Fibroblast of lung (primary cell): ENCODE data around the gene VAV2.

Experiments used
- EZH2 ChIP-seq: IDR thresholded peaks from 2 replicates; pipeline ENCODE4 v1.5.1; 2012; ENCODE audit warnings: low read length, control low read depth, mild to moderate bottlenecking; ENCODE audit errors: missing control alignments
- TF ChIP-seq, protein P1 (sequence below), 2 donors: IDR thresholded peaks in 1 of 2; conservative IDR thresholded peaks in 1 of 2; 1 replicate in 1 of 2; 2 replicates in 1 of 2; pipeline ENCODE4 v1.5.1; 2011 to 2012; ENCODE audit warnings: low read length in 2 of 2, control low read depth in 1 of 2, inconsistent platforms in 1 of 2, low read depth in 1 of 2, mild to moderate bottlenecking in 1 of 2

DNA sequence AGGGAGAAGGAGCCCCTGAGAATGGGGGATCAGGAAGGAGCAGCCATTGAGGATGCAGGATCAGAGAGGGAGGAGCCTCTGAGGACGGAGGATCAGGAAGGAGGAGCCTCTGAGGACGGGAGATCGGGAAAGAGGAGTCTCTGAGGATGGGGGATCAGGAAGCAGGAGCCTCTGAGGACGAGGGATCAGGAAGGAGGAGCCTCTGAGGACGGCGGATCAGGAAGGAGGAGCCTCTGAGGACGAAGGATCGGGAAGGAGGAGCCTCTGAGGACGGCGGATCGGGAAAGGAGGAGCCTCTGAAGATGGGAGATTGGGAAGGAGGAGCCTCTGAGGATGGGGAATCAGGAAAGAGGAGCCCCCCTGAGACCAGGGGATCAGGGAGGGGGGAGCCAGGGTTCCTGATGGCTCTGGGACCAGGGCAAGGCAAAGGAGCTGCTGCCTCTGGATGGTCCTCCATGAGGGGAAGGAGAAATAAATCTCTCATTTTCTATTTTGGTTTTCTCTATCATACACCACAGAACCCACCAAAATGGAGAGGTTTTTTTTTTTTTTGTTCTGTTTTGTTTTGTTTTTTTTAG is 231.3 kb downstream of the VAV2 start:
- TF ChIP-seq, protein P1, sequence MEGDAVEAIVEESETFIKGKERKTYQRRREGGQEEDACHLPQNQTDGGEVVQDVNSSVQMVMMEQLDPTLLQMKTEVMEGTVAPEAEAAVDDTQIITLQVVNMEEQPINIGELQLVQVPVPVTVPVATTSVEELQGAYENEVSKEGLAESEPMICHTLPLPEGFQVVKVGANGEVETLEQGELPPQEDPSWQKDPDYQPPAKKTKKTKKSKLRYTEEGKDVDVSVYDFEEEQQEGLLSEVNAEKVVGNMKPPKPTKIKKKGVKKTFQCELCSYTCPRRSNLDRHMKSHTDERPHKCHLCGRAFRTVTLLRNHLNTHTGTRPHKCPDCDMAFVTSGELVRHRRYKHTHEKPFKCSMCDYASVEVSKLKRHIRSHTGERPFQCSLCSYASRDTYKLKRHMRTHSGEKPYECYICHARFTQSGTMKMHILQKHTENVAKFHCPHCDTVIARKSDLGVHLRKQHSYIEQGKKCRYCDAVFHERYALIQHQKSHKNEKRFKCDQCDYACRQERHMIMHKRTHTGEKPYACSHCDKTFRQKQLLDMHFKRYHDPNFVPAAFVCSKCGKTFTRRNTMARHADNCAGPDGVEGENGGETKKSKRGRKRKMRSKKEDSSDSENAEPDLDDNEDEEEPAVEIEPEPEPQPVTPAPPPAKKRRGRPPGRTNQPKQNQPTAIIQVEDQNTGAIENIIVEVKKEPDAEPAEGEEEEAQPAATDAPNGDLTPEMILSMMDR (conservative IDR thresholded peaks at IDR 0.05 in 1 of 2, IDR thresholded peaks at IDR 0.05 in 1 of 2; ENCODE audit: low read depth in 1 of 2, low read length in 2 of 2) = no peak
- no peak for TF ChIP-seq EZH2
